OCI-LY3 (cell line): ENCODE results near the gene PLCXD1.
A peak's percentile ranks its signal among the peaks of the same experiment; 100 is the strongest.
"Not testable (repeated sequence)": the region's sequence is repeated elsewhere in the genome, so short reads cannot be mapped to it uniquely, and the experiment has no call there.

Source experiments
- H2AFZ ChIP-seq: fragments of 200-600, 300-600 bp; shearing (Covaris generic); 2 replicates; pipeline ENCODE4 v1.6.0; 2014; ENCODE audit warnings: antibody characterized with exemption, low read depth, low read length
- H3K27ac ChIP-seq: fragments of 200-600, 300-600 bp; sonication (generic); 2 replicates; pipeline ENCODE4 v1.5.1; 2014; ENCODE audit warnings: mild to moderate bottlenecking, low read length, moderate library complexity, mixed read lengths
- H3K27me3 ChIP-seq: fragments of 200-600, 300-600 bp; sonication (generic); 2 replicates; pipeline ENCODE4 v1.6.1; 2014; ENCODE audit warnings: low read depth, low read length, mixed read lengths
- H3K36me3 ChIP-seq: fragments of 200-600, 300-600 bp; sonication (generic); replicated peaks from 2 replicates; pipeline ENCODE3; 2014; ENCODE audit warnings: low read depth, low read length, mixed read lengths
- H3K4me1 ChIP-seq: fragments of 300-600, 200-600 bp; sonication (generic); 2 replicates; pipeline ENCODE4 v1.6.1; 2014; ENCODE audit warnings: low read length, mixed read lengths
- H3K4me2 ChIP-seq: fragments of 200-600, 300-600 bp; sonication (generic); 2 replicates; pipeline ENCODE4 v1.6.1; 2014; ENCODE audit warnings: low read length, mixed read lengths
- H3K4me3 ChIP-seq: fragments of 300-600, 200-600 bp; sonication (generic); 2 replicates; pipeline ENCODE4 v1.5.1; 2014; ENCODE audit warnings: antibody characterized with exemption, mild to moderate bottlenecking, low read length, moderate library complexity
- H3K79me2 ChIP-seq: fragments of 300-600, 200-600 bp; shearing (Covaris generic); 2 replicates; pipeline ENCODE4 v1.6.1; 2014; ENCODE audit warnings: mild to moderate bottlenecking, low read length, mixed read lengths
- H3K9ac ChIP-seq: fragments of 300-600, 200-600 bp; shearing (Covaris generic); 2 replicates; pipeline ENCODE4 v1.6.0; 2014; ENCODE audit warnings: mild to moderate bottlenecking, low read length, moderate library complexity
- H3K9me3 ChIP-seq: fragments of 200-600, 300-600 bp; shearing (Covaris generic); 2 replicates; pipeline ENCODE4 v1.6.1; 2014; ENCODE audit warnings: low read length, mixed read lengths; ENCODE audit not compliant: insufficient read depth
- H4K20me1 ChIP-seq: fragments of 200-600, 300-600 bp; sonication (generic); 2 replicates; pipeline ENCODE4 v1.6.1; 2016; ENCODE audit warnings: low read length, mixed read lengths; ENCODE audit not compliant: insufficient read depth
- CTCF ChIP-seq: fragments of 200-600, 300-600 bp; sonication (generic); IDR thresholded peaks from 2 replicates; pipeline ENCODE4 v1.5.1; 2014; ENCODE audit warnings: antibody characterized with exemption, low read length, low read depth
- EZH2phosphoT487 ChIP-seq: fragments of 200-600 bp; shearing (Covaris generic); IDR thresholded peaks from 2 replicates; pipeline ENCODE4 v1.6.1; 2018; ENCODE audit warnings: antibody characterized with exemption, mixed run types, low read depth

PLCXD1 gene

DNA sequence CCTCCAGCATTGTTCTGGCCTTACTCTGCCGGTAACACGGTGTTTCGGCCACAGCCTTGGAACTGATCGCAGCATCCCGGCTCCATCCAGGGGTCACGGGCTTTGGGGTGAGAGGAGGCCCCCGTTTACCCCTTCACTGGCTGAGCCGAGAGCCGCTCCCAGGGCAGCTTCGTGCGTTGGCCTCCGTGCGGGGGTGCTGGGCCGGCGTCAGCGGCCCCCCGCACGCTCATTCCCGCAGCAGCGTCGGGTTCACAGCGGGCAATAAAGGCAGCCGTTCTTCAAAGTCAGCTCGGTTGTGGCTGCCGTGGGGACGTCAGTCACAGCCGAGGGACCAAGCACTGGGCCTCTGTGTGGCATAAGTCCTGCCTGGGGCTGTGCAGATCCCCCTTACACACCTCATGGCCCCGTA lies 25.3 kb upstream of the PLCXD1 start:
- no peak for TF ChIP-seq CTCF
- no peak for TF ChIP-seq EZH2phosphoT487
- no peaks in the 10 kb centered on the region for H3K27me3 ChIP-seq
- H3K27ac ChIP-seq = no peak overlapping the region
- no peaks in the 10 kb centered on the region for H3K9me3 ChIP-seq
- no peaks in the 10 kb centered on the region for H4K20me1 ChIP-seq
- no peak overlapping the region for H2AFZ ChIP-seq
- no peak overlapping the region for H3K4me3 ChIP-seq
- H3K9ac ChIP-seq = no peak overlapping the region
- no peak overlapping the region for H3K4me2 ChIP-seq
- peaks cover 22% of the 10 kb centered on the region; the same call in 1 of the 2 replicates for H3K4me1 ChIP-seq
- H3K36me3 ChIP-seq = no peaks in the 10 kb centered on the region
- H3K79me2 ChIP-seq = no peaks in the 10 kb centered on the region

DNA sequence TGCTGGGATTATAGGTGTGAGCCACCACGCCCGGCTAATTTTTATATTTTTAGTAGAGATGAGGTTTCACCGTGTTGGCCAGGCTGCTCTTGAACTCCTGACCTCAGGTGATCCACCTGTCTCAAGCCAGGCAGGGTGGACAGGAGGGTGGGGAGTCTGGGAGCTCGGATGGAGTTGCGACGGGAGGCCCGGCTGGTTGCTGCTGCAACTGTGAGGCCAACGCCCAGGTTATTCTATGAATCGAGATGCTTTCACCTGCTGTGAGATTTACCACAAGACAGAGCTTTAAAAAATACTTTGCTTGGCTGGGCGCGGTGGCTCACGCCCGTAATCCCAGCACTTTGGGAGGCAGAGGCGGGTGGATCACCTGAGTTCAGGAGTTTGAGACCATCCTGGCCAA lies 24.1 kb upstream of the PLCXD1 start:
- peaks cover 15% of the 10 kb centered on the region for H3K4me1 ChIP-seq
- H3K4me3 ChIP-seq, H3K9me3 ChIP-seq, H4K20me1 ChIP-seq, H3K4me2 ChIP-seq, H3K36me3 ChIP-seq, H2AFZ ChIP-seq, H3K27me3 ChIP-seq, H3K9ac ChIP-seq, H3K79me2 ChIP-seq, H3K27ac ChIP-seq: not testable (repeated sequence)

DNA sequence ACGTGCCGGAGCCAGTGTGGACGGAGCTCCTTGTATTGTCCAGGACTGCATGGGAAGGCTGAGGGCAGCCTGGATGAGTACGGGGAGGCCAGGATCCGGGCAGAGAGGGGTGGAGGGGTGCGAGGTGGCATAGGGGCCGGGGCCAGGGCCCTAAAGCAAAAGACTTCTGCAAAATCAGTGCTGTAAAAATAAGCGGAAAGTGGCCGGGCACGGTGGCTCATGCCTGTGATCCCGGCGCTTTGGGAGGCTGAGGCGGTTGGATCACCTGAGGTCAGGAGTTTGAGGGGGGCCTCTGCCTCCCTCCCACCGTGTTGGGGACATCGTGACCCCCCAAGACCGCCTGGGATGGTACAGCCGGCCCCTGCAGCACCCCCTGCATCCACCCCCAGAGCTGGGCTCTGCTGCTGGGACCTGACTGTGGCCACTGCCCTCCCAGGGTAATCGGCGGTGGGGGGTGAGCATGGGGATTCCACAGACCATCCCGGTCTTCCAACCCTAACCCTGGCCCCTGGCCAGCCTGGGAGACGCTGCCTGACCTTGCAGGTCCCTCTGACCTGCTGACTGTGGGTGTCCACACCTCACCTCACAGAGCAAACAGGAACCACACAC lies 23.4 kb upstream of the PLCXD1 start:
- H3K27me3 ChIP-seq = no peaks in the 10 kb centered on the region
- H3K9ac ChIP-seq = no peak overlapping the region
- H3K79me2 ChIP-seq = no peaks in the 10 kb centered on the region
- peaks cover 20% of the 10 kb centered on the region for H3K4me1 ChIP-seq
- H2AFZ ChIP-seq = no peak overlapping the region
- H3K4me2 ChIP-seq = no peak overlapping the region
- H3K4me3 ChIP-seq = no peak overlapping the region
- H3K27ac ChIP-seq = no peak overlapping the region
- no peaks in the 10 kb centered on the region for H3K9me3 ChIP-seq
- H4K20me1 ChIP-seq = no peaks in the 10 kb centered on the region
- no peak for TF ChIP-seq EZH2phosphoT487
- H3K36me3 ChIP-seq = no peaks in the 10 kb centered on the region

- peaks cover 23% of the 10 kb centered on the region for H3K4me1 ChIP-seq
- H3K9me3 ChIP-seq = no peaks in the 10 kb centered on the region
- no peaks in the 10 kb centered on the region for H4K20me1 ChIP-seq
- no peak overlapping the region for H3K4me2 ChIP-seq
- H3K4me3 ChIP-seq = no peak overlapping the region
- no peak overlapping the region for H3K27ac ChIP-seq
- H3K79me2 ChIP-seq = no peaks in the 10 kb centered on the region
- no peaks in the 10 kb centered on the region for H3K36me3 ChIP-seq
- TF ChIP-seq CTCF (no peak), EZH2phosphoT487 (no peak)
- no peak overlapping the region for H3K9ac ChIP-seq
- no peaks in the 10 kb centered on the region for H3K27me3 ChIP-seq
- H2AFZ ChIP-seq = no peak overlapping the region
Observed at GRCh38 chrX:258291-259040, 22.7 kb upstream of the PLCXD1 start.

GRCh38 chrX:259692-260355 lies 21.4 kb upstream of the PLCXD1 start:
- peak overlapping the region; percentile 80 for H3K4me2 ChIP-seq

More at GRCh38 chrX:259692-260355, 21.4 kb upstream of the PLCXD1 start:
- H2AFZ ChIP-seq = peak overlapping the region; percentile 33; the same call in 1 of the 2 replicates
- H3K36me3 ChIP-seq = no peaks in the 10 kb centered on the region
- no peaks in the 10 kb centered on the region for H4K20me1 ChIP-seq
- no peak for TF ChIP-seq EZH2phosphoT487
- TF ChIP-seq CTCF = no peak
- H3K27me3 ChIP-seq = no peaks in the 10 kb centered on the region
- peak overlapping the region; percentile 66 for H3K4me3 ChIP-seq
- peaks cover 23% of the 10 kb centered on the region for H3K4me1 ChIP-seq
- H3K79me2 ChIP-seq = no peaks in the 10 kb centered on the region
- peak overlapping the region; percentile 35; the same call in 1 of the 2 replicates for H3K9ac ChIP-seq
- H3K9me3 ChIP-seq = no peaks in the 10 kb centered on the region
- peak overlapping the region; percentile 36 for H3K27ac ChIP-seq
